GM19397 (cell line): ENCODE data around the gene LIN37.
"Not testable (repeated sequence)": the region's sequence is repeated elsewhere in the genome, so short reads cannot be mapped to it uniquely, and the experiment has no call there.

Source experiments
- ATAC-seq: cut with Tn5 transposase; IDR thresholded peaks from one replicate; pipeline ENCODE4 v1.9.1; 2021; ENCODE audit warnings: mild to moderate bottlenecking, moderate library complexity; ENCODE audit not compliant: unreplicated experiment

Gene LIN37

GRCh38 chr19:35787227-35787799 is 38.9 kb downstream of the LIN37 start:
- no peak for ATAC-seq

DNA sequence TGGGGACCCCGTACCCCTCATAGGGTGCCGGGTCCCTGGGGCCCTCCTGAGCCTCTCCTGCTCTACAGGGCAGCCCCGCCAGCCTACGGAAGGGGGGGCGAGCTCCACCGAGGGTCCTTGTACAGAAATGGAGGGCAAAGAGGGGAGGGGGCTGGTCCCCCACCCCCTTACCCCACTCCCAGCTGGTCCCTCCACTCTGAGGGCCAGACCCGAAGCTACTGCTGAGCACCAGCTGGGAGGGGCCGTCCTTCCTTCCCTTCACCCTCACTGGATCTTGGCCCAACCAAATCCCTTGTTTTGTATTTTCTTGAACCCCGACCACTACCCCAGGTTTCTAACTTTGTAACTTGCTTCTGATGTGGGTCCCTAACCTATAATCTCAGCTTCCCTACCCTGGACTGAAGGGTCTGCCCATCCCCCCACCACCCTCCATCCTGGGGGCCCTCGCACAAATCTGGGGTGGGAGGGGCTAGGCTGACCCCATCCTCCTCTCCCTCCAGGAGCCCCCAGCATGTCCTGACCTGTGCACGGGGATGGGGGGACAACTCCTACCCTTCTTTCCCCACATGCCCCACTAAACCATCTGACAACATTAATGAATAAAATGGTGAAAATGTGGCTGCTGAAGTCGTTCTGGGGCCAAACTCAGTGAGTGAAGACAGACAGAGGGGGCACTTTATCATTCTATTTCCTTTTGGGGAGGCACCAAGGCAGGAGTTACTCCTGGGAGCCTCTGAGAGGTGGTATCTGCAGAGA is 40.0 kb downstream of the LIN37 start:
- no peak for ATAC-seq

- no peak for ATAC-seq
These were observed 41.0 kb downstream of the LIN37 start for GRCh38 chr19:35789195-35789977.

DNA sequence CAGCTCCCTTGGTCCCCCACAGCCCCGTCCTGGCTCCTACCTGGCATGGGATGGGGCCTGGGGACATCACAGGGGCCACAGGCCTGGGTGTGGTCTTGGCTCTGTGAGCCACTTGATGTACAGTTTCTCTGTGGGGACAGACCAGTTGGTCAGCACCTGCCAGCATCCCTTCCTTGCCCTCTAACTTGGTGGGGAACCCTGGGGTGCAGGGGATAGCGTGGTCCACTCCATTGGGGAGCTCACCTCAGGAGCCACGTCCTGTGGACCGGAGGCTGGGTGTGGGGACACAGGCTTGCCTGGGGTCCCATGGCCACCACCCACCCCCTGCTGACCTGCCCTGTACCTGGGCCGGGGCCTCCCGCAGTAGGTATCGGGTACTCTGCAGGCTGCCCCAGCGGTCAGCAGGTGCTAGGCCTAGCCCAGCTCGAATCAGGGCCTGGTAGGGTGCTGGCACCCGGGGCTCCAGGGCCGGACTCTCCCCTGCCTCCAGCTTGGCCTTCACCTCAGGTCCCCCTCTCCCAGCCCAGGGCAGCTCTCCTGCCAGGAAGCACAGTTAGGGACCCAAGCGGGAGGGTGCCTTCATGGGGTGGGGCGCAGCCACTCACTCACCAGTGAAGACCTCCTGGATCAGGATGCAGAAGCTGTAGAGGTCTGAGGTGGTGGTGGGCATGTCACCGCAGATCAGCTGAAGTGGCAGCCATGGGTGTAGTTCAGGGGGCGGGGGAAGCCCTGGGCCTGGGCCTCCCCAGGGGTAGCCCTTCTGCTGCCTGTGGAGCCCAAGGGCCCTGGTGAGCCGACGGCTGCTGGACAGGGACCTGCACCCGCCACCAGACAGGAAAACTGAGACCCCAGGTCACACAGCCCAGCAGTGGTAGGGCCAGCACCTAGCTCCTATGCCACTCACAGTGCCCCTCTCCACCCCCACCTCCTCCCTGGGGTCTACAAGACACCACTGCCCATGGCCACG is 41.9 kb downstream of the LIN37 start:
- no peak for ATAC-seq

DNA sequence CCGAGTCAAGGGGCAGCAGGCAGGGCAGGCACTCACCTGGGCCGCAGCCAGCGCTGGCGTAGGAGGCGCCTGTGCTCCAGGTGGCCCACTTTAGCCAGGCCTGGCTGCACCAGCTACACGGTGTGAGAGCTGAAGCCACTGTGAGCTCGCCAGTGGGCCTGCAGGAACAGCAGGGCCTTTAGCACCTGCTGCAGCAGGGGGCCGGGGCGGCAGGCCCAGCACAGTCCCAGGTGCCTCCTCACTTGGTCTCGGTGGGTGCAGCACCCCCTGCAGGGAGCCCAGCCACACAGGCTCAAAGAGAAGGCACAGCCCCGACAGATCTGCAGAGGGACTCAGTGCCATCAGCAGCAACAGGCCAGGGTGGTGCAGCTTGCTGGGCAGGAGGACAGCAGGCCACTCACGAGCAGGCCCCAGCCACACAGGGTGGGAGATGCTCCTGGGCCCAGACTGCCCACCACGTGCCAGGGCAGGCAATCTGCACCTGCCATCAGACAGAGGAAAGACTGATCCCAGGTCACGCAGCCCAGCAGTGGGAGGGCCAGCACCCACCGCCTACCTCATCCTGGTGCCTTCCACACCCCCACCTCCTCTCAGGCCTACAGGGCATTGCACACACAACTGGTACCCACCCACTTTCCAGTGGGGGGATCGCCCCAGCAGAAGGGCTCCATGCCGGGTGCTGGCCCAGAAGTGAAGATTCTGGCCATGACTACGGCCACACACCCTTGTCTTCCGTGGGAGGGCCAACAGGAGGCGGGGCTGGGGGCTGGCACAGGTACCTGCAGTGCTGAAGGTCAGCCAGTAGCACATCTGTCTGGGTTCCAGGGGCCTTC is 42.8 kb downstream of the LIN37 start:
- no peak for ATAC-seq

GRCh38 chr19:35791814-35792279 is 43.5 kb downstream of the LIN37 start:
- no peak for ATAC-seq

DNA sequence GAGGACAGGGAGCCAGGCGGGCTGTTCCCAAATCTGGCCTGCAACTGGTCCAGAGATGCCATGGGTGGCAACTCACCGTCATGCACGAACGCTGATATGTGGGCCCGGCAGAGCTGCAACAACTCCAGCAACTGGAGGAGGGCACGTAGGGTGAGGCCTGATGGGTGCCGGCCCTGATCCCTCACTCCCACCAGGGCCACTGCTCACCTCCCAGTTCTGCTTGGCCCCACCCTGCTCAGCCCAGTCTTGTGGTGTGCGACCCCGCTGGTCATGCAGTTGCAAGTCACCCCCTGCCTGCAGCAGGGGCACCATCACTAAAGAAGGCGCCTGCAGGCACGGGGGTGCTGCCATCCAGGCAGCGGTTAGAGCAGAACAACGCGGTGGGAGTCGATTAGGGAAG is 43.9 kb downstream of the LIN37 start:
- no peak for ATAC-seq

GRCh38 chr19:35792888-35793287 is 44.5 kb downstream of the LIN37 start:
- no peak for ATAC-seq

DNA sequence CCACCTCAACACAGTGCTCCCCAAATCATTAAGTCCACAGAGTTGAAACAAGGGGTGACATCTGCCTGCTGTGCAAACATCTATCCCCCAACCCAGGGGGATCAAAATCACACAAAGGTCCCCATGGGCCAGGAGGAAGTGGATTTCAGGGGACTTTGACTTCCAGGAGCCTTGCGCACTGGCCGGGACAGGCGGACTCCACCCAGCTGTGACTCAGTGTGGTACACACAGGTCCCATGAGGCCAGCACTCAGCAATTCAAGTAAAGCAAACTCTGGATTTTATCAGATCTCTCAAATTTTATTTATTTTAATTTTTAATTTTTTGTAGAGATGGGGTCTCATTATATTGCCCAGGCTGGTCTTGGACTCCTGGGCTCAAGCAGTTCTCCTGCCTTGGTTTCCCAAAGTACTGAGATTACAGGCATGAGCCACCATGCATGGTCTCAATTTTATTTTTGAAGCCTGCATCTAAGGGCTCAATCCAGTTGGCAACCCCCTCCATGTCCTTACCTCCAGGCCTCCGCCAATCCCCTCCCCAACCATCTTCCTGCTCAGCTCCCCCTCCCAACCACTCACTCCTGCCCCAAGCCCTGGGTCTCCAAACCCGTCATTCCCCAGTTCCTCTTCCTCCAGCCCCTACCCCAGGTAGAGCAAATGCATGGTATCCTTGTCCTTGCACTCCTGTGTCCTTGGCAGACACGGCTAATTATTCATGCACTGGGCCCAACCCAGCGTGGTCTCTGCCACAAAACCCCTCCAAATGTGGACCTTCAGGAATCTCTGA is 45.2 kb downstream of the LIN37 start:
- no peak for ATAC-seq

- ATAC-seq = not testable (repeated sequence)
These were observed 47.2 kb downstream of the LIN37 start for GRCh38 chr19:35795564-35795963.

GRCh38 chr19:35796645-35797542 is 48.5 kb downstream of the LIN37 start:
- ATAC-seq = no peak

- no peak for ATAC-seq
These were observed 49.3 kb downstream of the LIN37 start for GRCh38 chr19:35797663-35798062.

DNA sequence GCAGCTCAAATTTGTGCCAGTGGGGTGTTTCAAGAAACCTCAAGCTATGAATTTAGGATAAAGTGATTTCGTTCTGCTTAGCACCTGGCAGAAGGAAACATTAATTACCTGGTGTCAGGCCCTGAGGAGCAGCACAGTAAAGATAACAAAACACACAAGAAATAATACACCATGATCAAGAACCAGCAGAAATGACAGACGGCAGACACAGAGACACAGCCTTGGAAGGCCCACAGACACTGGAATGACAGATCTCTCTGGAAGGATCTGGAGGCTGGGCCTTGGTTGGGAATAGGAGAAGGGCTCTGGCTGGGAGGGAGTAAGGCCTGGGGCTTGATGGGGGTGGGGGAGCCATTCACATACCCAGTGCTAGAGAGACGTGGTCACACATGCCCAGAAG is 53.5 kb downstream of the LIN37 start:
- ATAC-seq = no peak
